Measurements from ENCODE around the gene STRAP.
"Not testable (repeated sequence)": the region's sequence is repeated elsewhere in the genome, so short reads cannot be mapped to it uniquely, and the experiment has no call there.

The STRAP gene

DNA sequence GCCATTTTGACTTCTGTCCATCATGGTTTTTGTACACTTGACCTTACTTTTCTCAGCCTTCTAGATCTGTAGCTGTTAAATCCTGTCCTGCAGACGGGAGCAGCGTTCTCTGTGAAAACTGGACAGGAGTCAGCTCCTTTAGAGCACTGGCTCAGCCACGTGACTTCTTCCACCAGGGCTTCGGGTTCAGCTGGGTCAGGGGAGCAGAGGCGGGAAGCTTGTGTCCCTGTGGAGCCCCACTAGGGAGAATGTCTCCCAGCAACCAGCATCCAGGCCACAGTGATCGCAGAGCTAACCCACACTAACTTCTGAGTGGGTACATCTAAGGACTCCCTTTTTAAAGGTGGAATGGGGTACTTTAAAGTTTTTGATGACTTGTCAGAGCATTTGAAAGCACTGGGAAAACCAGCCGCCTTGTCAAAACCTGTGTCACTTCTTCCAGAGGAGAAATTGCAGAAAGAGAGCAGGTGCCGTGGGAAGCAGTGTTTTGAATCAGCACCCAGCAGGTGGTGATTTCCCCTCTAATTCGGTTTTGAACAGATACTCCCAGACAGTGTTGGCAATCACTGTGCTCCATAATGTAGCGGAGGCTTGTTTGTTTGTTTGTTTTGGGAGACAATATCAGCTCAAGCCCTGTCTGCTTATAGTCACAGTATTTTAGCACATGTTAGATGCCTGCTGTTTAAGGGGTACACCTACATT, 46.8 kb downstream of the STRAP start:
- DNase-seq = no peak

GRCh38 chr12:15931590-15932053, 49.4 kb downstream of the STRAP start:
- no peak for DNase-seq

- DNase-seq = no peak
Observed at GRCh38 chr12:15932327-15932726, 50.1 kb downstream of the STRAP start.

DNA sequence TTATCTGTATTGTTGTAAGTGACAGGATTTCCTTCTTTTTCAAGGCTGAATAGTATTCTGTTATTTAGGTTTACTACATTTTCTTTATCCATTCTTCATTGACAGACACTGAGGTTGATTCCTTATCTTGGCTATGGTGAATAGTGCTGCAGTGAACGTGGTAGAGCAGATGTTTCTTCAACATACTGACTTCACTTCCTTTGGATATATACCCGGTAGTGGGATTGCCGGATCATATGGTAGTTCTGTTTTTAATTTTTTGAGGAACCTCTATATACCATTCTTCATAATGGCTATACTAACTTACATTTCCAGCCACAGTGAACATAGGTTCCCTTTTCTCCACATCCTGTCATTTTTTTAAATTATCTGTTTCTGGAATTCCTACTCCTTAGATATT, 50.8 kb downstream of the STRAP start:
- no peak for DNase-seq

- DNase-seq = no peak
Observed at GRCh38 chr12:15933751-15934150, 51.6 kb downstream of the STRAP start.

DNA sequence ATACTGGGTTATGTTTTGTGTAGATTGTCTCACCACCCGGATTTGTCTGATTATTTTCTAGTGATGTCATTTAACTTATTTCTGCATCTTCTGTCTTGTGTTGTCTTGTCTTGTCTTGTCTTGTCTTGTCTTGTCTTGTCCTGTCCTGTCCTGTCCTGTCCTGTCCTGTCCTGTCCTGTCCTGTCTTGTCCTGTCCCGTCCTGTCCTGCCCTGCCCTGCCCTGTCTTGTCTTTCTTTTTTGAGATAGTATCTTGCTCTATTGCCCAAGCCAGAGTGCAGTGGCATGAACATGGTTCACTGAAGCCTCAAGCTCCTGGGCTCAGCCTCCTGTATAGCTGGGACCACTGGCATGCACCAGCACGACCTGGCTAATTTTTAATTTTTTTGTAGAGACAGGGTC, 54.6 kb downstream of the STRAP start:
- DNase-seq = no peak

DNA sequence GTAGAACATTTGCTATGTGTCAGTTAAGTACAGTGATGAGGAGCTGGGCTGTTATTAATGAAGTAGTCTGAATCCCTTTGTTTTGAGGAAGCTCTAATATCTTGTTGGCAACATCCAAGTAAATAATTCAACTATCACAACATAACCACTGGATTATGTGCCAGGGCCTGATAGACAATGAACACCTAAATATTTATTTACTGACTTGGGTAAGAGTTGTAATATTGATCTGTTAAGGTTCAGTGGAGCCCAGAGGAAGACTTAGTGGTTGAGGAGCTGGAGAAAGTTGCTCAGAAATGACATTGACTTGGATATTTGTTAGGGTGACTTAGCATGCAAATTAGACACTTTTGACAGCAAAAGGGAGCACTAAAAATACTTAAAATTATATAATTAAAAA, 55.7 kb downstream of the STRAP start:
- no peak for DNase-seq

GRCh38 chr12:15939111-15939510, 56.9 kb downstream of the STRAP start:
- DNase-seq = no peak

DNA sequence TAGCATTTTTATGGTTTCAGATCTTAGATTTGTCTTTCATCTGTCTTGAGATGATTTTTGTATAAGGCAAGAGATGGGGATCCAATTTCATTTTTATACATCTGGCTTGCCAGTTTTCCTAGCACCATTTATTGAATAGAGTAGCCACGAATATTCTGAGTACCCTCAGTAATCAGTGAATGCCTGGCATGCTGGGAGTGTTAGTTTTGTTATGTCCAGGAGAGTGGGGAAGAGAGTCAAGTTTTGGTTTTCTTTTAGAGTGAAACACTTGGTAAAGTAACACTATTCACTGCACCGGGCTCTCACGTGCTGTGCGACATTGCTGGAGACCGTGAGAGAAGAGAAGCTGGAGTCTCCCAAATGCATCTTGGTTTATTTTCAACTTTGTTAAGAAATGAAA, 60.3 kb downstream of the STRAP start:
- DNase-seq = no peak

GRCh38 chr12:15943519-15943918, 61.3 kb downstream of the STRAP start:
- not testable (repeated sequence) for DNase-seq

GRCh38 chr12:15948461-15948860, 66.3 kb downstream of the STRAP start:
- DNase-seq = not testable (repeated sequence)

All from EL (cell line).